WTC11 (cell line): ENCODE results near the gene GRID2.

Experiments used
- ATF6 ChIP-seq: sonication (generic); formaldehyde crosslinking; IDR thresholded peaks from 2 replicates; pipeline ENCODE4 v1.8.1; 2023; ENCODE audit warnings: mild to moderate bottlenecking, missing genetic modification reagents
- CDX4 ChIP-seq: fragments of 250-450 bp; sonication (Bioruptor Pico); IDR thresholded peaks from 2 replicates; pipeline ENCODE4 v1.9.0; 2021; ENCODE audit warnings: moderate library complexity, mild to moderate bottlenecking, inconsistent platforms, borderline replicate concordance
- CREM ChIP-seq: sonication (generic); formaldehyde crosslinking; IDR thresholded peaks from 2 replicates; pipeline ENCODE4 v1.8.1; 2022; ENCODE audit warnings: mild to moderate bottlenecking, missing genetic modification reagents, moderate library complexity
- CTCF ChIP-seq: fragments of 200-600 bp; IDR thresholded peaks from 2 replicates; pipeline ENCODE4 v1.8.0; 2022; ENCODE audit warnings: antibody characterized with exemption
- E2F5 ChIP-seq: sonication (generic); formaldehyde crosslinking; IDR thresholded peaks from 2 replicates; pipeline ENCODE4 v1.8.1; 2022; ENCODE audit warnings: mild to moderate bottlenecking, moderate library complexity, missing genetic modification reagents
- MXD4 ChIP-seq: fragments of 250-450 bp; sonication (Bioruptor Pico); IDR thresholded peaks from 2 replicates; pipeline ENCODE4 v1.8.0; 2021; ENCODE audit warnings: mild to moderate bottlenecking, moderate library complexity, borderline replicate concordance
- MYBL2 ChIP-seq: sonication (generic); formaldehyde crosslinking; IDR thresholded peaks from 2 replicates; pipeline ENCODE4 v1.8.1; 2023; ENCODE audit warnings: mild to moderate bottlenecking, moderate library complexity, missing genetic modification reagents
- NFE2L1 ChIP-seq: sonication (generic); formaldehyde crosslinking; IDR thresholded peaks from 2 replicates; pipeline ENCODE4 v1.8.1; 2023; ENCODE audit warnings: missing genetic modification reagents
- NR2C2 ChIP-seq: sonication (generic); formaldehyde crosslinking; IDR thresholded peaks from 2 replicates; pipeline ENCODE4 v1.8.0; 2022; ENCODE audit warnings: mild to moderate bottlenecking, missing genetic modification reagents
- STAT6 ChIP-seq: sonication (generic); formaldehyde crosslinking; conservative IDR thresholded peaks from 2 replicates; pipeline ENCODE4 v1.8.1; 2023; ENCODE audit warnings: mild to moderate bottlenecking, low read depth, missing genetic modification reagents, moderate library complexity
- ZBTB21 ChIP-seq: sonication (generic); formaldehyde crosslinking; IDR thresholded peaks from 2 replicates; pipeline ENCODE4 v1.8.1; 2023; ENCODE audit warnings: mild to moderate bottlenecking, missing genetic modification reagents, borderline replicate concordance
- ZNF121 ChIP-seq: sonication (generic); formaldehyde crosslinking; IDR thresholded peaks from 2 replicates; pipeline ENCODE4 v1.8.0; 2023; ENCODE audit warnings: missing genetic modification reagents
- ZNF219 ChIP-seq: sonication (generic); formaldehyde crosslinking; IDR thresholded peaks from 2 replicates; pipeline ENCODE4 v1.8.0; 2023; ENCODE audit warnings: missing genetic modification reagents, mild to moderate bottlenecking, borderline replicate concordance

- TF ChIP-seq CTCF (no peak), MYBL2 (CRISPR knock-in tag) (no peak), CREM (no peak), CDX4 (CRISPR knock-in tag) (no peak), ZNF219 (CRISPR knock-in tag) (no peak), ZNF121 (CRISPR knock-in tag) (no peak), NR2C2 (CRISPR knock-in tag) (no peak), STAT6 (CRISPR knock-in tag) (no peak), ZBTB21 (CRISPR knock-in tag) (no peak), MXD4 (CRISPR knock-in tag) (no peak), E2F5 (no peak), ATF6 (CRISPR knock-in tag) (no peak), NFE2L1 (CRISPR knock-in tag) (no peak)
Measured at GRCh38 chr4:92445127-92445526, 141.4 kb downstream of the GRID2 start.
